ENCODE results near the gene MAN2B1. TPM values are rescaled to one million over a fixed set of nuclear protein-coding genes. Genes with fewer than 3 reads are reported as not detected.
"Not testable (repeated sequence)": the region's sequence is repeated elsewhere in the genome, so short reads cannot be mapped to it uniquely, and the experiment has no call there.

MAN2B1 gene
- 90.5 TPM for total RNA-seq
- 63.9 TPM for polyA plus RNA-seq (ENCODE audit: insufficient read depth, low read depth, low replicate concordance)
- long read RNA-seq, donor 1, partial matches to known transcripts = 0 of 3 reads
- long read RNA-seq, donor 1, other reads (novel, unspliced or antisense) = 0 of 3 reads
- long read RNA-seq, donor 2, partial matches to known transcripts = 0 of 5 reads
- long read RNA-seq, donor 2, other reads (novel, unspliced or antisense) = 0 of 5 reads
- long read RNA-seq, donor 3, partial matches to known transcripts = 5 of 14 reads
- long read RNA-seq, donor 3, other reads (novel, unspliced or antisense) = 0 of 14 reads
- long read RNA-seq, donor 4, partial matches to known transcripts = 5 of 11 reads
- long read RNA-seq, donor 4, other reads (novel, unspliced or antisense) = 0 of 11 reads
- long read RNA-seq, donor 5 = 0 reads
- long read RNA-seq, donor 6, partial matches to known transcripts = 0 of 4 reads
- long read RNA-seq, donor 6, other reads (novel, unspliced or antisense) = 0 of 4 reads
- long read RNA-seq, donor 7, transcript MAN2B1-203 (24 exons, 3,184 nt) = major isoform, 22 of 53 reads
- long read RNA-seq, donor 7, partial matches to known transcripts = 25 of 53 reads
- long read RNA-seq, donor 7, other reads (novel, unspliced or antisense) = 5 of 53 reads
- long read RNA-seq, donor 8 = 0 reads
- long read RNA-seq, donor 9 = 0 reads
- long read RNA-seq, donor 10, partial matches to known transcripts = 0 of 8 reads
- long read RNA-seq, donor 10, other reads (novel, unspliced or antisense) = 0 of 8 reads

DNA sequence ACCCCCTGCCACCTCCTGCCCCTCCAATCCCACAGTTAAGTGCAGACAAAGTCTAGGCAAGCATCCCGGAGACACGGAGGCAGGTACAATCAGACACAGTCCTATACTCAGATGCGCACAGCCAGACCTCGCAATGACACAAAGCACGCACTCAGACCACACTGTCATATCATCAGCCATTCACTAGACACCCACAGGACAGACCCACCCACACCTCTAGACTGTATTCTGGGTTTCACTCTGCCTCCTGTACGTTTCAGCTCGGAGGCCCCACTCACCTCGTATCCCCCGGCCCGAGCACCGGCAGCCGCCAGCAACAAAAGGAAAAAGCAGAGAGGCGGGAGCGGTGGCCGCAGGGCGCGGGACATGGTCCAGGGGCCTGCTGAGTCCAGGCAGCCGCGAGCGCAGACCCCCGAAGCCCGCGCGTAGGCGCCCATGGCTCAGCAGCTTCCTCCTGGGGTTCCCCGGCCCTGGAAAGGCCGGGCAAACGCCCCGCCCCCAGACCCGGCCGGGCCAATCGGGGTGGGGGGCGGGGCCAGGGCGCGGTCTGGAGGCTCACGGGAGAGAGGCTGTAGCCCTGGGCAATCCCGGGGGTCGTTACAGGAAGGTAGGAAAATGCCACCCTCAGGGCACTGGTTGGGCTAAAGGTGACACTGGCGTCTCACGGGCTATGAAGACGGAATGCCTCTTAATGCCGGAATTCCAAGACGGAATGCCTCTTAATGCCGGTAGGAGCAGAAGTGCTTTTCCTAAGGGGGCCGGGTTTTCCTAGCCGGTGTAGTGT, at the start of gene MAN2B1, which contains the start of gene WDR83:
Gene MAN2B1, minus strand, starts transcription at position 478 of the 784 bp plus-strand sequence. Its CDS starts 41 bp downstream, at position 437.
Gene WDR83, plus strand, starts transcription at position 543 of the 784 bp plus-strand sequence. CDS start 2,984 bp downstream, outside the sequence.
- Histone ChIP-seq H3K36me3 (ENCODE audit: control insufficient read depth in 2 of 3, insufficient read depth in 3 of 3, low read length in 3 of 3) (peaks cover under 1 to 3% (median 3%) of the 10 kb centered on the region in 3 donors), H3K9ac (ENCODE audit: low read length in 3 of 3) (peak within 1 kb of the TSS; percentile 61 to 81 (median 71)), H3K27me3 (ENCODE audit: control insufficient read depth, insufficient read depth, low read length) (no peaks in the 10 kb centered on the region), H3K4me1 (ENCODE audit: control insufficient read depth in 2 of 3, insufficient read depth in 2 of 3, low read depth in 1 of 3, low read length in 3 of 3) (peaks cover 0 to 29% (median 18%) of the 10 kb centered on the region in 3 donors), H3K27ac (ENCODE audit: low read depth in 2 of 2, low read length in 2 of 2) (peak within 1 kb of the TSS in 1 of 2 donors; percentile 59), H3K4me3 (ENCODE audit: low read length in 3 of 3) (peak within 1 kb of the TSS; percentile 77 to 90 (median 89)), H3K9me3 (ENCODE audit: control insufficient read depth in 2 of 3, insufficient read depth in 1 of 3, low read length in 3 of 3) (no peaks in the 10 kb centered on the region)
- DNase-seq = peak; percentile 83 to 94 (median 89)
- intact Hi-C loops (cut with DNase I) = no loop called here
- TF ChIP-seq, protein P1, sequence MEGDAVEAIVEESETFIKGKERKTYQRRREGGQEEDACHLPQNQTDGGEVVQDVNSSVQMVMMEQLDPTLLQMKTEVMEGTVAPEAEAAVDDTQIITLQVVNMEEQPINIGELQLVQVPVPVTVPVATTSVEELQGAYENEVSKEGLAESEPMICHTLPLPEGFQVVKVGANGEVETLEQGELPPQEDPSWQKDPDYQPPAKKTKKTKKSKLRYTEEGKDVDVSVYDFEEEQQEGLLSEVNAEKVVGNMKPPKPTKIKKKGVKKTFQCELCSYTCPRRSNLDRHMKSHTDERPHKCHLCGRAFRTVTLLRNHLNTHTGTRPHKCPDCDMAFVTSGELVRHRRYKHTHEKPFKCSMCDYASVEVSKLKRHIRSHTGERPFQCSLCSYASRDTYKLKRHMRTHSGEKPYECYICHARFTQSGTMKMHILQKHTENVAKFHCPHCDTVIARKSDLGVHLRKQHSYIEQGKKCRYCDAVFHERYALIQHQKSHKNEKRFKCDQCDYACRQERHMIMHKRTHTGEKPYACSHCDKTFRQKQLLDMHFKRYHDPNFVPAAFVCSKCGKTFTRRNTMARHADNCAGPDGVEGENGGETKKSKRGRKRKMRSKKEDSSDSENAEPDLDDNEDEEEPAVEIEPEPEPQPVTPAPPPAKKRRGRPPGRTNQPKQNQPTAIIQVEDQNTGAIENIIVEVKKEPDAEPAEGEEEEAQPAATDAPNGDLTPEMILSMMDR (IDR thresholded peaks at IDR 0.05; ENCODE audit: borderline replicate concordance, extremely low read depth, insufficient read depth) = no peak
- no peak for FAIRE-seq

DNA sequence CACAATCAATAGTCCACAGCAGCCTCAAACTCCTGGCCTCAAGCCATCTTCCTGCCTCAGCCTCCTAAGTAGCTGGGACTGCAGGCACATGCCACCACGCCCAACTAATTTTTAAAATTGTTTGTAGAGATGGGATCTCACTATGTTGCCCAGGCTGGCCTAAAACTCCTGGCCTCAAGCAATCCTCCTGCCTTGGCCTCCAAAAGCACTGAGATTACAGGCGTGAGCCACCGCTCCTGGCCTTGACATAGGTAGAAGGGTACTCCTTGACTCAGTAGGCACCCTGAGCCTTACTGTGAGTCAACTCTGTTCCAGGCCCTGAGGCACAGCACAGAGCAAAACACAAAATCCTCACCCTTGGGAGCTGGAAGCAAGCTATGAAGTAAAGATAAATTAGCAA, 49.4 kb upstream of the MAN2B1 start:
- no peaks in the 10 kb centered on the region for H3K27me3 ChIP-seq (ENCODE audit: control insufficient read depth, insufficient read depth, low read length)
- H3K9me3 ChIP-seq (ENCODE audit: control insufficient read depth in 2 of 3, insufficient read depth in 1 of 3, low read length in 3 of 3) = no peaks in the 10 kb centered on the region
- H3K4me3 ChIP-seq (ENCODE audit: low read length in 3 of 3) = no peak overlapping the region
- H3K36me3 ChIP-seq (ENCODE audit: control insufficient read depth in 2 of 3, insufficient read depth in 3 of 3, low read length in 3 of 3) = peaks cover 16 to 38% (median 23%) of the 10 kb centered on the region in 3 donors
- H3K4me1 ChIP-seq (ENCODE audit: control insufficient read depth in 2 of 3, insufficient read depth in 2 of 3, low read depth in 1 of 3, low read length in 3 of 3) = peaks cover 0 to 6% (median 6%) of the 10 kb centered on the region in 3 donors
- intact Hi-C loops (cut with DNase I) = no loop called here
- FAIRE-seq (no peak), DNase-seq (no peak)
- no peak overlapping the region for H3K9ac ChIP-seq (ENCODE audit: low read length in 3 of 3)
- no peak overlapping the region for H3K27ac ChIP-seq (ENCODE audit: low read depth in 2 of 2, low read length in 2 of 2)
- TF ChIP-seq, protein P1 (IDR thresholded peaks at IDR 0.05; ENCODE audit: borderline replicate concordance, extremely low read depth, insufficient read depth) = no peak

GRCh38 chr19:12715102-12715501, 48.6 kb upstream of the MAN2B1 start:
- no peak for DNase-seq
- no peak overlapping the region for H3K27ac ChIP-seq (ENCODE audit: low read depth in 2 of 2, low read length in 2 of 2)
- H3K4me1 ChIP-seq (ENCODE audit: control insufficient read depth in 2 of 3, insufficient read depth in 2 of 3, low read depth in 1 of 3, low read length in 3 of 3) = no peaks in the 10 kb centered on the region
- H3K27me3 ChIP-seq (ENCODE audit: control insufficient read depth, insufficient read depth, low read length) = no peaks in the 10 kb centered on the region
- H3K36me3 ChIP-seq (ENCODE audit: control insufficient read depth in 2 of 3, insufficient read depth in 3 of 3, low read length in 3 of 3) = peaks cover 16 to 43% (median 26%) of the 10 kb centered on the region in 3 donors
- intact Hi-C loops (cut with DNase I) = no loop called here
- no peaks in the 10 kb centered on the region for H3K9me3 ChIP-seq (ENCODE audit: control insufficient read depth in 2 of 3, insufficient read depth in 1 of 3, low read length in 3 of 3)
- no peak overlapping the region for H3K9ac ChIP-seq (ENCODE audit: low read length in 3 of 3)
- TF ChIP-seq, protein P1 (IDR thresholded peaks at IDR 0.05; ENCODE audit: borderline replicate concordance, extremely low read depth, insufficient read depth) = no peak
- FAIRE-seq = no peak
- no peak overlapping the region for H3K4me3 ChIP-seq (ENCODE audit: low read length in 3 of 3)

DNA sequence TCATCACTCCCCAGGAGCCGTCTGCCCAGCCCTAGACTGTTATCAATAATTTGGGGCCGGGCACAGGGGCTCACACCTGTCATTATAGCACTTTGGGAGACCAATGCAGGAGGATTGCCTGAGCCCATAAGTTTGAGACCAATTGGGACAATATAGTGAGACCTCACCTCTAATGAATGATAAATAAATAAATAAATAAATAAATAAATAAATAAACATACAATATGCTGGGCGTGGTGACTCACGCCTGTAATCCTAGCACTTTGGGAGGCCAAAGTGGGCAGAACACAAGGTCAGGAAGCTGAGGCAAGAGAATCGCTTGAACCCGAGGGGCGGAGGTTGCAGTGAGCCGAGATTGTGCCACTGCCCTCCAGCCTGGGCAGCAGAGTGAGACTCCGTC, 46.8 kb upstream of the MAN2B1 start:
- H3K9me3 ChIP-seq (ENCODE audit: control insufficient read depth in 2 of 3, insufficient read depth in 1 of 3, low read length in 3 of 3) = not testable (repeated sequence)

GRCh38 chr19:12712077-12712476, 45.5 kb upstream of the MAN2B1 start:
- H3K9ac ChIP-seq (ENCODE audit: low read length in 3 of 3); H3K27ac ChIP-seq (ENCODE audit: low read depth in 2 of 2, low read length in 2 of 2); H3K9me3 ChIP-seq (ENCODE audit: control insufficient read depth in 2 of 3, insufficient read depth in 1 of 3, low read length in 3 of 3); H3K4me1 ChIP-seq (ENCODE audit: control insufficient read depth in 2 of 3, insufficient read depth in 2 of 3, low read depth in 1 of 3, low read length in 3 of 3); H3K27me3 ChIP-seq (ENCODE audit: control insufficient read depth, insufficient read depth, low read length); FAIRE-seq; H3K4me3 ChIP-seq (ENCODE audit: low read length in 3 of 3); intact Hi-C loops (cut with DNase I): not testable (repeated sequence)
- H3K36me3 ChIP-seq (ENCODE audit: control insufficient read depth in 2 of 3, insufficient read depth in 3 of 3, low read length in 3 of 3) = peaks cover 12 to 48% (median 25%) of the 10 kb centered on the region in 3 donors
- peak in 1 of 5 donors; percentile 24 for DNase-seq

More for the DNA sequence above, 46.8 kb upstream of the MAN2B1 start:
- intact Hi-C loops (cut with DNase I); H3K27ac ChIP-seq (ENCODE audit: low read depth in 2 of 2, low read length in 2 of 2); FAIRE-seq; DNase-seq; H3K9ac ChIP-seq (ENCODE audit: low read length in 3 of 3); H3K4me1 ChIP-seq (ENCODE audit: control insufficient read depth in 2 of 3, insufficient read depth in 2 of 3, low read depth in 1 of 3, low read length in 3 of 3); H3K27me3 ChIP-seq (ENCODE audit: control insufficient read depth, insufficient read depth, low read length); H3K4me3 ChIP-seq (ENCODE audit: low read length in 3 of 3): not testable (repeated sequence)
- H3K36me3 ChIP-seq (ENCODE audit: control insufficient read depth in 2 of 3, insufficient read depth in 3 of 3, low read length in 3 of 3) = peaks cover 12 to 47% (median 25%) of the 10 kb centered on the region in 3 donors
